GM23338 (cell line): ENCODE results near the gene SEPTIN6. TPM values are rescaled to one million over a fixed set of nuclear protein-coding genes. Genes with fewer than 3 reads are reported as not detected.

Experiments
- ATAC-seq: fragments of 200-7000 bp; cut with Tn5 transposase; 3 replicates; pipeline ENCODE4 v1.9.1; 2020
- DNase-seq: peaks from one replicate; pipeline ENCODE4 v3.0.0-alpha.2; 2015; ENCODE audit warnings: low spot score
- H2AFZ ChIP-seq: fragments of 200-600 bp; sonication (generic); 2 replicates; pipeline ENCODE4 v1.8.0; 2016; ENCODE audit warnings: antibody characterized with exemption, mild to moderate bottlenecking, moderate library complexity
- H3F3A ChIP-seq: fragments of 200-600 bp; sonication (generic); replicated peaks from 2 replicates; pipeline ENCODE4 v1.8.0; 2017; ENCODE audit warnings: antibody characterized with exemption, mixed run types, low read depth
- H3K27ac ChIP-seq: fragments of 200-600 bp; sonication (generic); 2 replicates; pipeline ENCODE4 v1.6.1; 2016; ENCODE audit warnings: low read depth
- H3K27me3 ChIP-seq: fragments of 200-600 bp; sonication (generic); 2 replicates; pipeline ENCODE4 v1.8.0; 2016; ENCODE audit warnings: mild to moderate bottlenecking, mixed run types, moderate library complexity; ENCODE audit not compliant: insufficient read depth
- H3K36me3 ChIP-seq: fragments of 200-600 bp; sonication (generic); 2 replicates; pipeline ENCODE4 v1.8.0; 2016; ENCODE audit warnings: mild to moderate bottlenecking; ENCODE audit not compliant: insufficient read depth
- H3K4me1 ChIP-seq: fragments of 200-600 bp; sonication (generic); 2 replicates; pipeline ENCODE4 v1.8.0; 2016; ENCODE audit warnings: mild to moderate bottlenecking, moderate library complexity; ENCODE audit not compliant: insufficient read depth
- H3K4me2 ChIP-seq: fragments of 200-600 bp; sonication (generic); 2 replicates; pipeline ENCODE4 v1.7.1; 2017; ENCODE audit warnings: mixed run types
- H3K4me3 ChIP-seq: fragments of 200-600 bp; sonication (generic); 2 replicates; pipeline ENCODE4 v1.6.1; 2016; ENCODE audit warnings: mixed run types
- H3K79me2 ChIP-seq: fragments of 200-600 bp; sonication (generic); replicated peaks from 2 replicates; pipeline ENCODE4 v1.8.0; 2017; ENCODE audit warnings: mild to moderate bottlenecking; ENCODE audit not compliant: insufficient read depth
- H3K9me2 ChIP-seq: fragments of 200-600 bp; sonication (generic); 2 replicates; pipeline ENCODE4 v1.8.0; 2017; ENCODE audit not compliant: insufficient read depth
- H4K20me1 ChIP-seq: fragments of 200-600 bp; sonication (generic); replicated peaks from 2 replicates; pipeline ENCODE4 v1.8.0; 2017; ENCODE audit warnings: mild to moderate bottlenecking; ENCODE audit not compliant: insufficient read depth
- H3K27ac Mint-ChIP-seq: 2 replicates; pipeline ENCODE4 v1.8.0; 2020; ENCODE audit warnings: inconsistent platforms, mild to moderate bottlenecking, moderate library complexity, mixed read lengths
- H3K27me3 Mint-ChIP-seq: 3 replicates; pipeline ENCODE4 v1.8.0; 2022; ENCODE audit warnings: low read depth, mild to moderate bottlenecking, moderate library complexity, mixed read lengths, inconsistent platforms; ENCODE audit not compliant: insufficient read depth, poor library complexity
- H3K36me3 Mint-ChIP-seq: 3 replicates; pipeline ENCODE4 v1.8.0; 2021; ENCODE audit warnings: low read depth, mild to moderate bottlenecking, inconsistent platforms, moderate library complexity, mixed read lengths
- H3K4me1 Mint-ChIP-seq: 3 replicates; pipeline ENCODE4 v1.8.0; 2020; ENCODE audit warnings: mild to moderate bottlenecking, inconsistent platforms, mixed read lengths
- H3K4me3 Mint-ChIP-seq: 3 replicates; pipeline ENCODE4 v1.8.0; 2021; ENCODE audit warnings: moderate library complexity, mild to moderate bottlenecking, inconsistent platforms, mixed read lengths
- H3K9me3 Mint-ChIP-seq: 3 replicates; pipeline ENCODE4 v1.8.0; 2020; ENCODE audit warnings: moderate library complexity, mild to moderate bottlenecking, inconsistent platforms, mixed read lengths
- EZH2phosphoT487 ChIP-seq: fragments of 200-600 bp; sonication (generic); IDR thresholded peaks from one replicate; pipeline ENCODE4 v1.8.1; 2018; ENCODE audit warnings: antibody characterized with exemption; ENCODE audit not compliant: unreplicated experiment
- NANOG ChIP-seq: IDR thresholded peaks from 2 replicates; pipeline ENCODE4 v1.6.1; 2016; ENCODE audit warnings: antibody characterized with exemption, borderline replicate concordance
- POLR2AphosphoS5 ChIP-seq: IDR thresholded peaks from 2 replicates; pipeline ENCODE4 v1.6.1; 2016; ENCODE audit warnings: antibody characterized with exemption, low read depth
- ZNF331 ChIP-seq: fragments of 250-450 bp; sonication (Bioruptor Pico); IDR thresholded peaks from 2 replicates; pipeline ENCODE4 v1.5.0; 2020; ENCODE audit warnings: low read depth, mild to moderate bottlenecking, moderate library complexity
- polyA plus RNA-seq: library from polyadenylated mRNA; unstranded; fragments of >200 nt; fragmentation: Nextera tagmentation; extraction: Ambion mirVana; gene quantifications from 2 replicates; pipeline ENCODE4 v1.2.1, GENCODE V29; 2016
- total RNA-seq: library from RNA; depleted of rRNA; stranded (reverse); fragments of >200 nt; shearing (Covaris generic); gene quantifications from 2 replicates; pipeline ENCODE4 v1.2.3, GENCODE V29; 2014
- TF ChIP-seq, protein P1 (sequence below): IDR thresholded peaks from 2 replicates; pipeline ENCODE4 v1.6.1; 2016; ENCODE audit warnings: antibody characterized with exemption
- TF ChIP-seq, protein P2 (sequence below), 2 experiments: fragments of 200-600 bp in 1 of 2; sonication (generic) in 1 of 2; conservative IDR thresholded peaks; 2 replicates each; pipeline versions ENCODE4 v1.5.1 to v1.6.1; 2016 to 2017; ENCODE audit warnings: antibody characterized with exemption in 2 of 2, low read depth in 2 of 2, mild to moderate bottlenecking in 2 of 2, moderate library complexity in 1 of 2

SEPTIN6 gene
- total and polyA plus RNA-seq, 2 experiments from 2014 or later = 37.0 to 43.6 TPM

DNA sequence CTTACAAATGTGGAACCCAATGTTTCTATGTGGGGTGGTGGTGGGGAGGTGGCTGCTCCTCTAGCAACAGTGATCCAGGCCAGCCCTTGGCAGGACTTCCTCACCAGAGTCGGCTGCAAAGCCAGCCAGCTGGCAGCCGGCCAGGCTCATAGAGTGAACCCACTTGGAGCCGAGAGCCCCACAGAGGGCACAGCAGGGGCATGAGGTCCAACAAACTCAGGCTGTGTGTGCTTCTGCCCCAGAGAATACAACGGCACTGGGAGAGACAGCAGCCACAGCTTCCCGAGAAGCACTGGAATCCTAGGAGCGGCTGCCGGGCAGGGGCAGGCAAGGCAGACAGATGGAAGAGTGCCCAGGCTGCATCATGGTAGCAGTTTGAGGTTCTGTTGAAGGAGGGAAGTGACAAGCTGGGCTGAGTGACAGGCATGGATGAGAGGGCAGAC is 42.0 kb upstream of the SEPTIN6 start (continued):
- TF ChIP-seq ZNF331 (CRISPR knock-in tag) (no peak), EZH2phosphoT487 (no peak)
- TF ChIP-seq, protein P1, sequence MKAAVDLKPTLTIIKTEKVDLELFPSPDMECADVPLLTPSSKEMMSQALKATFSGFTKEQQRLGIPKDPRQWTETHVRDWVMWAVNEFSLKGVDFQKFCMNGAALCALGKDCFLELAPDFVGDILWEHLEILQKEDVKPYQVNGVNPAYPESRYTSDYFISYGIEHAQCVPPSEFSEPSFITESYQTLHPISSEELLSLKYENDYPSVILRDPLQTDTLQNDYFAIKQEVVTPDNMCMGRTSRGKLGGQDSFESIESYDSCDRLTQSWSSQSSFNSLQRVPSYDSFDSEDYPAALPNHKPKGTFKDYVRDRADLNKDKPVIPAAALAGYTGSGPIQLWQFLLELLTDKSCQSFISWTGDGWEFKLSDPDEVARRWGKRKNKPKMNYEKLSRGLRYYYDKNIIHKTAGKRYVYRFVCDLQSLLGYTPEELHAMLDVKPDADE = no peak

DNA sequence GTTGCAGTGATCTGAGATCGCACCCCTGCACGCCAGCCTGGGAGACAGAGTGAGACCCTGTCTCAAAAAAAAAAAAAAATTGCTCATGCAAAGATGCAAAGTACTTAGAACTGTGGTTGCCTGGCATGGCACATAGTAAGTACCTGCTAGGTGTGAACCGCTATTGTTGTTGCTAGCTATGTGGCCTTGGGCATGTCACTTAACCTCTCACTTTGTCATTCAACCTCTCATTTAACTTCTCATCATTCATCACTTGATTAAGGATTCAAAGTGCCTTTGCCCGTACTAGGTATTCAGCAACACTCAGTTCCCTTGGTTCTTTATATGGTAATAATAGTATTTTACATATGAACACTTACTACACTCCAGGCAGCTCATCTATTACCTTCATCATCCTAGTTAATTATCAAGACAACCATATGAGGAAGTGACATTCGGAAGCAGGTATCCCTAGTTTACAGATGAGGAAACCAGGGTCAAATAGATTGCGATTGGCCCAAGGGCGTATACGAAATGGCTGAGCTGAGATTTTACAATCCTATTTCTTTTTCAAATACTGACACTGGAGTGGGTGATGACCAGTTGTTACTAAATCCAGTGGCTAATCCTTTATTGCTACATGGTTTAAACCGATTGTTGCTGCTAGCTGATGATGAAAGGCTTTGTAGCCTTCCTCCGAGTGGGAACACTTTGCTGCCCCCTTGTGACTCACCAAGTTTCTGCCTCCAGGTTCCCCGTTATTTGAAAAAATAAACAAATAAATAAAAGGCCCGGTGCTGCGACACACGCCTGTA is 36.6 kb upstream of the SEPTIN6 start:
- H2AFZ ChIP-seq = no peak overlapping the region
- Mint-ChIP-seq H3K4me1 (peaks cover 13% of the 10 kb centered on the region), H3K36me3 (no peaks in the 10 kb centered on the region), H3K9me3 (no peaks in the 10 kb centered on the region), H3K27ac (no peak overlapping the region), H3K27me3 (peaks cover 7% of the 10 kb centered on the region), H3K4me3 (no peak overlapping the region)
- H3K4me1 ChIP-seq = 0 out of 2 replicates have a peak, but pooled peaks cover 6% of the 10 kb centered on the region
- no peak overlapping the region for H3K27ac ChIP-seq
- ATAC-seq = peak; percentile 52
- TF ChIP-seq, protein P2, sequence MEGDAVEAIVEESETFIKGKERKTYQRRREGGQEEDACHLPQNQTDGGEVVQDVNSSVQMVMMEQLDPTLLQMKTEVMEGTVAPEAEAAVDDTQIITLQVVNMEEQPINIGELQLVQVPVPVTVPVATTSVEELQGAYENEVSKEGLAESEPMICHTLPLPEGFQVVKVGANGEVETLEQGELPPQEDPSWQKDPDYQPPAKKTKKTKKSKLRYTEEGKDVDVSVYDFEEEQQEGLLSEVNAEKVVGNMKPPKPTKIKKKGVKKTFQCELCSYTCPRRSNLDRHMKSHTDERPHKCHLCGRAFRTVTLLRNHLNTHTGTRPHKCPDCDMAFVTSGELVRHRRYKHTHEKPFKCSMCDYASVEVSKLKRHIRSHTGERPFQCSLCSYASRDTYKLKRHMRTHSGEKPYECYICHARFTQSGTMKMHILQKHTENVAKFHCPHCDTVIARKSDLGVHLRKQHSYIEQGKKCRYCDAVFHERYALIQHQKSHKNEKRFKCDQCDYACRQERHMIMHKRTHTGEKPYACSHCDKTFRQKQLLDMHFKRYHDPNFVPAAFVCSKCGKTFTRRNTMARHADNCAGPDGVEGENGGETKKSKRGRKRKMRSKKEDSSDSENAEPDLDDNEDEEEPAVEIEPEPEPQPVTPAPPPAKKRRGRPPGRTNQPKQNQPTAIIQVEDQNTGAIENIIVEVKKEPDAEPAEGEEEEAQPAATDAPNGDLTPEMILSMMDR (conservative IDR thresholded peaks at IDR 0.05; ENCODE audit: low read depth in 2 of 2) = peak; percentile 64 to 69
- TF ChIP-seq NANOG (no peak), POLR2AphosphoS5 (no peak)
- no peaks in the 10 kb centered on the region for H3K36me3 ChIP-seq
- peak; percentile 80 for DNase-seq
- no peaks in the 10 kb centered on the region for H3K27me3 ChIP-seq
- H3K4me2 ChIP-seq = 0 out of 2 replicates have a peak overlapping the region, but pooled peaks have one; percentile 11
- no peaks in the 10 kb centered on the region for H4K20me1 ChIP-seq
- no peaks in the 10 kb centered on the region for H3K79me2 ChIP-seq
- H3K9me2 ChIP-seq = no peaks in the 10 kb centered on the region
- H3K4me3 ChIP-seq = no peak overlapping the region
- H3F3A ChIP-seq = no peaks in the 10 kb centered on the region

DNA sequence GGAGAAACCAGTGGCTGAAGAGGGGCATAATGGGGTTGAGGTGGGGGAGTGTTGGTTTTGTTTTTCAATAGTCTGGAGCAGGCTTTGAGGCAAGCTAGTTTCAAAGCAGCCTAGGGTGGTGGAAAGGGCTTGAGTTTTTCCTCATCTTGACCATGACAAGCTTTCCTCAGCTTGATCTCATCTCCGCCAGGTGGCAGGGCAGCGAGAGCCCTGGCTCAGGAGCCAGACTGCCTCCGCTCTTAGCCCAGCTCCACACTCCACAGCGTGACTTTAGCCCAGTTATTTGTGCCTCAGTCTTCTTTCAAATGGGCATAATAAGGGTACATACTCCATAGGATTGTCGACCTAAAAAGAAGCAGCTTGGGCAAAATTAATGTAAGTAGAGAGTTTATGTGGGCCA is 35.5 kb upstream of the SEPTIN6 start:
- H3K4me3 ChIP-seq = no peak overlapping the region
- H3K4me3 Mint-ChIP-seq = no peak overlapping the region
- peak; percentile 87 for ATAC-seq
- peaks cover 13% of the 10 kb centered on the region for H3K4me1 Mint-ChIP-seq
- H3K27ac ChIP-seq = 0 out of 2 replicates have a peak overlapping the region, but pooled peaks have one; percentile 36
- peak; percentile 58 for DNase-seq
- H3K36me3 ChIP-seq = no peaks in the 10 kb centered on the region
- H3K36me3 Mint-ChIP-seq = no peaks in the 10 kb centered on the region
- H3K27me3 Mint-ChIP-seq = peaks cover 7% of the 10 kb centered on the region
- H3K79me2 ChIP-seq = no peaks in the 10 kb centered on the region
- H3F3A ChIP-seq = no peaks in the 10 kb centered on the region
- no peaks in the 10 kb centered on the region for H4K20me1 ChIP-seq
- no peak overlapping the region for H2AFZ ChIP-seq
- TF ChIP-seq, protein P2 (conservative IDR thresholded peaks at IDR 0.05; ENCODE audit: low read depth in 2 of 2) = peak; percentile 28 to 62
- TF ChIP-seq EZH2phosphoT487 = no peak
- no peak overlapping the region for H3K4me2 ChIP-seq
- H3K27ac Mint-ChIP-seq = no peak overlapping the region
- 0 out of 2 replicates have a peak, but pooled peaks cover 6% of the 10 kb centered on the region for H3K4me1 ChIP-seq
- no peaks in the 10 kb centered on the region for H3K9me2 ChIP-seq
- H3K27me3 ChIP-seq = no peaks in the 10 kb centered on the region
- no peaks in the 10 kb centered on the region for H3K9me3 Mint-ChIP-seq
